ENCODE results near the gene LINGO3. TPM values are rescaled to one million over a fixed set of nuclear protein-coding genes. Genes with fewer than 3 reads are reported as not detected.

LINGO3 gene
- total and polyA plus RNA-seq, 10 of the 15 experiments (the other 5 are each of a cell fraction or from before 2014, with no cell fraction given) = 0.09 to 2.0 (median 0.40) TPM; not detected in 5

GRCh38 chr19:2266183-2266993 is 41.6 kb downstream of the LINGO3 start (continued):
- TF ChIP-seq CUX1 (IDR thresholded peaks at IDR 0.05; ENCODE audit: insufficient replicate concordance, low read depth, low read length) (no peak), BCLAF1 (IDR thresholded peaks at IDR 0.05) (no peak), MEF2A (IDR thresholded peaks at IDR 0.05; ENCODE audit: insufficient read depth, low read depth, low read length) (no peak), ZBTB33 (IDR thresholded peaks at IDR 0.05) (no peak), PAX8 (IDR thresholded peaks at IDR 0.05) (no peak), DPF2 (IDR thresholded peaks at IDR 0.05) (peak; percentile 94), RELB (IDR thresholded peaks at IDR 0.05; ENCODE audit: low read depth) (peak; percentile 91), FOXM1 (IDR thresholded peaks at IDR 0.05; ENCODE audit: low read depth, low read length) (no peak), POU2F2 (IDR thresholded peaks at IDR 0.05; ENCODE audit: borderline replicate concordance, low read depth, low read length) (no peak), ZNF622 (IDR thresholded peaks at IDR 0.05) (no peak), BCL3 (IDR thresholded peaks at IDR 0.05; ENCODE audit: borderline replicate concordance, insufficient read depth, low read depth, low read length, poor library complexity, severe bottlenecking) (no peak), CHD4 (IDR thresholded peaks at IDR 0.05) (no peak), SIN3A (IDR thresholded peaks at IDR 0.05; ENCODE audit: low read depth, low read length) (no peak), YY1 (IDR thresholded peaks at IDR 0.05; ENCODE audit: low read depth, low read length) (peak; percentile 85), RCOR1 (conservative IDR thresholded peaks at IDR 0.05; ENCODE audit: low read depth, low read length) (no peak)

Data from GM12878 (cell line).